Stimulated activated CD4-positive, alpha-beta T cell treated with anti-CD3 and anti-CD28 coated beads, Interleukin-12 subunit alpha, Interleukin-12 subunit beta, amount 100 ng/mL, for 24 hours (primary cell): ENCODE data around the gene SKAP2.

Experiments
- DNase-seq, 2 experiments: peaks; one replicate each; pipeline ENCODE4 v3.0.0-alpha.2; 2020; ENCODE audit warnings: low read depth in 2 of 2

SKAP2 gene

GRCh38 chr7:26664735-26665416, 199.5 kb downstream of the SKAP2 start:
- no peak for DNase-seq

- no peak for DNase-seq
Observed at GRCh38 chr7:26664274-26664673, 200.1 kb downstream of the SKAP2 start.

- DNase-seq = no peak
Observed at GRCh38 chr7:26663874-26664273, 200.5 kb downstream of the SKAP2 start.

GRCh38 chr7:26662646-26663045, 201.7 kb downstream of the SKAP2 start:
- DNase-seq = no peak

- DNase-seq = no peak
Observed at GRCh38 chr7:26659121-26659520, 205.3 kb downstream of the SKAP2 start.

GRCh38 chr7:26658389-26659084, 205.9 kb downstream of the SKAP2 start:
- no peak for DNase-seq

- DNase-seq = no peak
Observed at GRCh38 chr7:26657686-26658388, 206.6 kb downstream of the SKAP2 start.

- no peak for DNase-seq
Observed at GRCh38 chr7:26657206-26657641, 207.2 kb downstream of the SKAP2 start.

- DNase-seq = no peak
Observed at GRCh38 chr7:26656735-26657134, 207.7 kb downstream of the SKAP2 start.

GRCh38 chr7:26655781-26656180, 208.6 kb downstream of the SKAP2 start:
- DNase-seq = no peak

- no peak for DNase-seq
Observed at GRCh38 chr7:26653430-26654399, 210.7 kb downstream of the SKAP2 start.

GRCh38 chr7:26652401-26653100, 211.8 kb downstream of the SKAP2 start:
- no peak for DNase-seq

- DNase-seq = no peak
Observed at GRCh38 chr7:26650103-26650502, 214.3 kb downstream of the SKAP2 start.

GRCh38 chr7:26649388-26649787, 215.0 kb downstream of the SKAP2 start:
- DNase-seq = no peak

GRCh38 chr7:26648554-26648953, 215.8 kb downstream of the SKAP2 start:
- no peak for DNase-seq

- no peak for DNase-seq
Observed at GRCh38 chr7:26646336-26647048, 217.9 kb downstream of the SKAP2 start.

GRCh38 chr7:26645121-26645520, 219.3 kb downstream of the SKAP2 start:
- DNase-seq = no peak

- DNase-seq = no peak
Observed at GRCh38 chr7:26642416-26642815, 222.0 kb downstream of the SKAP2 start.

- DNase-seq = no peak
Observed at GRCh38 chr7:26639695-26640094, 224.7 kb downstream of the SKAP2 start.

- DNase-seq = no peak
Observed at GRCh38 chr7:26639111-26639510, 225.3 kb downstream of the SKAP2 start.
